ENCODE data around the gene CFAP20. TPM values are rescaled to one million over a fixed set of nuclear protein-coding genes. Genes with fewer than 3 reads are reported as not detected.

CFAP20 gene
- total RNA-seq, 1 experiment from 2014 or later: 60.4 TPM

DNA sequence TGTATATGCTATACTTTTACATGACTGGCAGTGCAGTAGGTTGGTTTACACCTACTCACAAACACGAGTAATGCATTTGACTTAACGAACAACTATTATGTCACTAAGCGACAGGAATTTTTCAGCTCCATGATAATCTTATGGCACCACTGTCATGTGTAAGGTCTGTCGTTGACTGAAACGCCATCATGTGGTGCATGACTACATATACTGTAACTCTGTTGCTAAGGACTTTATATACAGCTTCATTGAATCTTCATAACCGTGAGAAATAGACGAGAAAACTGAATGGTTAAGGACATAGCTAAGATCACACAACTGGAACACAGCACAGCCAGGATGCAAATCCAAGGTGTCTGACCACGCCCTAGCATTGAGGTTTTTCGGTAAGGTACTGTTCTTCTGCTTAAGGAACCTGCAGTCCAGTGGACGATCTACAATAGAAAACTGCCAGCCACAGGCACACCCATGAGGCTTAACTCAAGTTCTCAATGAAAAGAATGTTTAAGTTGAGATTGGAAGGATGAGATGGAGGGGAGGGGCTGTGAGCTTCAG lies 3.3 kb downstream of the CFAP20 start:
- H3K23ac ChIP-seq (ENCODE audit: insufficient read length, low read depth, low read length): no peak overlapping the region
- peaks cover 6% of the 10 kb centered on the region for H3K23me2 ChIP-seq (ENCODE audit: insufficient read length, low read depth, low read length, poor library complexity, severe bottlenecking)
- H2BK15ac ChIP-seq (ENCODE audit: low read depth, low read length): no peak overlapping the region
- no peak overlapping the region for H2BK20ac ChIP-seq (ENCODE audit: low read depth, low read length, poor library complexity, severe bottlenecking)
- no peak overlapping the region for H3K27ac Mint-ChIP-seq
- whole genome bisulfite sequencing (ENCODE audit: extremely low coverage, insufficient read length, low lambda C conversion rate): no CpG with 5 or more reads among the region's 10 CpGs
- H2AFZ ChIP-seq (ENCODE audit: low read length): no peak overlapping the region
- no peaks in the 10 kb centered on the region for H3K9me3 ChIP-seq (ENCODE audit: control insufficient read depth, low read depth, low read length)
- H3K4me3 Mint-ChIP-seq: no peak overlapping the region
- H3K79me1 ChIP-seq (ENCODE audit: insufficient read depth, low read depth, low read length, poor library complexity, severe bottlenecking): peaks cover 13% of the 10 kb centered on the region
- H3K27me3 ChIP-seq (ENCODE audit: insufficient read depth, low read length): no peaks in the 10 kb centered on the region
- no peaks in the 10 kb centered on the region for H3K36me3 Mint-ChIP-seq (ENCODE audit: insufficient read depth in 1 of 3, low read depth in 3 of 3)
- no peak overlapping the region for H3K4ac ChIP-seq (ENCODE audit: low read depth, low read length)
- no peaks in the 10 kb centered on the region; a peak in 1 of 5 replicates for H3K9me3 Mint-ChIP-seq
- peaks cover 37 to 40% of the 10 kb centered on the region in 2 experiments for H3K4me1 Mint-ChIP-seq
- no peak overlapping the region for H4K91ac ChIP-seq (ENCODE audit: insufficient read length, low read depth, low read length)
- H3K79me2 ChIP-seq (ENCODE audit: insufficient read depth, low read length): peaks cover 31% of the 10 kb centered on the region
- H2BK5ac ChIP-seq (ENCODE audit: insufficient read length, low read length): no peak overlapping the region
- no peak overlapping the region for H3T11ph ChIP-seq (ENCODE audit: low read length)
- H3K27me3 Mint-ChIP-seq (ENCODE audit: low read depth): no peaks in the 10 kb centered on the region
- no peak overlapping the region for H2AK5ac ChIP-seq (ENCODE audit: insufficient read length, low read length)
- H3K27ac ChIP-seq (ENCODE audit: insufficient read length, low read depth, low read length): no peak overlapping the region
- no peak overlapping the region for H2BK120ac ChIP-seq (ENCODE audit: low read depth, low read length, poor library complexity, severe bottlenecking)
- no peak for TF ChIP-seq CTCF (conservative IDR thresholded peaks at IDR 0.05)
- no peak for DNase-seq
- no peak overlapping the region for H3K9ac ChIP-seq (ENCODE audit: extremely low read depth, insufficient read length, low read length)
- H3K56ac ChIP-seq (ENCODE audit: insufficient read length, low read depth, low read length): no peak overlapping the region
- no peak overlapping the region for H3K14ac ChIP-seq (ENCODE audit: insufficient read depth, low read length)
- H3K18ac ChIP-seq (ENCODE audit: insufficient read length, low read depth, low read length): no peak overlapping the region
- H4K20me1 ChIP-seq (ENCODE audit: control insufficient read depth, insufficient read depth, insufficient read length): no peaks in the 10 kb centered on the region
- H3K4me1 ChIP-seq (ENCODE audit: insufficient read depth, low read length): peaks cover 13% of the 10 kb centered on the region
- no peak overlapping the region for H4K8ac ChIP-seq (replicated peaks; ENCODE audit: insufficient read length, low read depth, low read length)
- no peak overlapping the region for H4K5ac ChIP-seq (ENCODE audit: insufficient read length, low read depth, low read length)
- no peak overlapping the region for H2BK12ac ChIP-seq (ENCODE audit: insufficient read length, low read depth, low read length)
- no peak overlapping the region for H3K4me2 ChIP-seq (ENCODE audit: insufficient read depth, insufficient read length, low read length)

Data from H9 (cell line).